C4-2B (cell line): ENCODE results near the gene STAC2.
"Not testable (repeated sequence)": the region's sequence is repeated elsewhere in the genome, so short reads cannot be mapped to it uniquely, and the experiment has no call there.

Experiments used
- ZFX ChIP-seq: fragments of 450-650 bp; IDR thresholded peaks from 2 replicates; pipeline ENCODE4 v1.6.1; 2017
- TF ChIP-seq, protein P1 (sequence below): fragments of 450-650 bp; conservative IDR thresholded peaks from 2 replicates; pipeline ENCODE4 v1.5.1; 2017; ENCODE audit warnings: mild to moderate bottlenecking

DNA sequence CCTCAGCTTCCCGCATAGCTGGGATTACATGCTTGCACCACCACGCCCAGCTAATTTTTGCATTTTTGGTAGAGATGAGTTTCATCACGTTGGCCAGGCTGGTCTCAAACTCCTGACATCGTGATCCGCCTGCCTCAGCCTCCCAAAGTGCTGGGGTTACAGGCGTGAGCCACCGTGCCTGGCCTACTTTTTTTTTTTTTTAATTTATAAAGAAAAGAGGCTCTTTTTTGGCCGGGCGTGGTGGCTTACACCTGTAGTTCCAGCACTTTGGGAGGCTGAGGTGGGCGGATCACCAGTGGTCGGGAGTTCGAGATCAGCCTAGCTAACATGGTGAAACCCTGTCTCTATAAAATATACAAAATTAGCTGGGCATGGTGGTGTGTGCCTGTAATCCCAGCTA, 24.3 kb upstream of the STAC2 start:
- TF ChIP-seq, protein P1, sequence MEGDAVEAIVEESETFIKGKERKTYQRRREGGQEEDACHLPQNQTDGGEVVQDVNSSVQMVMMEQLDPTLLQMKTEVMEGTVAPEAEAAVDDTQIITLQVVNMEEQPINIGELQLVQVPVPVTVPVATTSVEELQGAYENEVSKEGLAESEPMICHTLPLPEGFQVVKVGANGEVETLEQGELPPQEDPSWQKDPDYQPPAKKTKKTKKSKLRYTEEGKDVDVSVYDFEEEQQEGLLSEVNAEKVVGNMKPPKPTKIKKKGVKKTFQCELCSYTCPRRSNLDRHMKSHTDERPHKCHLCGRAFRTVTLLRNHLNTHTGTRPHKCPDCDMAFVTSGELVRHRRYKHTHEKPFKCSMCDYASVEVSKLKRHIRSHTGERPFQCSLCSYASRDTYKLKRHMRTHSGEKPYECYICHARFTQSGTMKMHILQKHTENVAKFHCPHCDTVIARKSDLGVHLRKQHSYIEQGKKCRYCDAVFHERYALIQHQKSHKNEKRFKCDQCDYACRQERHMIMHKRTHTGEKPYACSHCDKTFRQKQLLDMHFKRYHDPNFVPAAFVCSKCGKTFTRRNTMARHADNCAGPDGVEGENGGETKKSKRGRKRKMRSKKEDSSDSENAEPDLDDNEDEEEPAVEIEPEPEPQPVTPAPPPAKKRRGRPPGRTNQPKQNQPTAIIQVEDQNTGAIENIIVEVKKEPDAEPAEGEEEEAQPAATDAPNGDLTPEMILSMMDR: not testable (repeated sequence)
- TF ChIP-seq ZFX: not testable (repeated sequence)
